DOHH2 (cell line): ENCODE measurements around the gene ARHGEF26.

Source experiments
- H3F3A ChIP-seq: fragments of 200-600 bp; sonication (generic), shearing (Covaris generic); 2 replicates; pipeline ENCODE4 v1.6.0; 2016; ENCODE audit warnings: antibody characterized with exemption, mild to moderate bottlenecking; ENCODE audit not compliant: control insufficient read depth, insufficient read depth
- H3K27ac ChIP-seq: fragments of 200-600 bp; sonication (generic); 2 replicates; pipeline ENCODE4 v1.5.1; 2014; ENCODE audit warnings: low read depth, mild to moderate bottlenecking, low read length, moderate library complexity
- H3K27me3 ChIP-seq: fragments of 200-600 bp; sonication (generic); 2 replicates; pipeline ENCODE4 v1.6.1; 2014; ENCODE audit warnings: mild to moderate bottlenecking, low read length, mixed read lengths; ENCODE audit not compliant: control insufficient read depth
- H3K36me3 ChIP-seq: fragments of 200-600 bp; sonication (generic); 2 replicates; pipeline ENCODE4 v1.6.1; 2014; ENCODE audit warnings: mild to moderate bottlenecking, low read length, moderate library complexity, mixed read lengths; ENCODE audit not compliant: control insufficient read depth
- H3K4me1 ChIP-seq: fragments of 200-600 bp; sonication (generic); 2 replicates; pipeline ENCODE4 v1.6.1; 2014; ENCODE audit warnings: mild to moderate bottlenecking, low read length, mixed read lengths; ENCODE audit not compliant: control insufficient read depth
- H3K4me2 ChIP-seq: fragments of 200-600 bp; sonication (generic); 2 replicates; pipeline ENCODE4 v1.6.0; 2014; ENCODE audit warnings: mild to moderate bottlenecking, low read length, moderate library complexity
- H3K4me3 ChIP-seq: fragments of 200-600 bp; sonication (generic); 2 replicates; pipeline ENCODE4 v1.5.1; 2014; ENCODE audit warnings: mild to moderate bottlenecking, low read length, mixed read lengths
- H3K79me2 ChIP-seq: fragments of 200-600 bp; sonication (generic); 2 replicates; pipeline ENCODE4 v1.6.1; 2014; ENCODE audit warnings: mild to moderate bottlenecking, low read length, mixed read lengths; ENCODE audit not compliant: control insufficient read depth
- H3K9me2 ChIP-seq: fragments of 200-600 bp; sonication (generic); replicated peaks from 2 replicates; pipeline ENCODE4 v1.6.1; 2014; ENCODE audit warnings: mild to moderate bottlenecking, low read length, mixed read lengths; ENCODE audit not compliant: control insufficient read depth
- H3K9me3 ChIP-seq: fragments of 200-600 bp; sonication (generic); 2 replicates; pipeline ENCODE4 v1.6.1; 2014; ENCODE audit warnings: antibody characterized with exemption, low read length, mixed read lengths; ENCODE audit not compliant: control insufficient read depth, insufficient read depth
- H4K20me1 ChIP-seq: fragments of 200-600 bp; sonication (generic); 2 replicates; pipeline ENCODE4 v1.6.0; 2014; ENCODE audit warnings: low read depth, mild to moderate bottlenecking, antibody characterized with exemption, low read length, moderate library complexity; ENCODE audit not compliant: control insufficient read depth, insufficient read depth
- CTCF ChIP-seq: fragments of 200-600 bp; sonication (generic); IDR thresholded peaks from one replicate; pipeline ENCODE4 v1.5.1; 2014; ENCODE audit warnings: antibody characterized with exemption, mild to moderate bottlenecking, low read depth, low read length; ENCODE audit not compliant: poor library complexity, severe bottlenecking
- EZH2phosphoT487 ChIP-seq: fragments of 200-600 bp; sonication (generic); IDR thresholded peaks from 2 replicates; pipeline ENCODE4 v1.6.1; 2017; ENCODE audit warnings: borderline replicate concordance, mild to moderate bottlenecking, antibody characterized with exemption, low read length, moderate library complexity, mixed read lengths

ARHGEF26 gene

GRCh38 chr3:154188437-154188836 is 67.2 kb downstream of the ARHGEF26 start:
- no peaks in the 10 kb centered on the region for H3K9me3 ChIP-seq
- no peak overlapping the region for H3K27ac ChIP-seq
- no peaks in the 10 kb centered on the region for H3K4me1 ChIP-seq
- no peak for TF ChIP-seq EZH2phosphoT487
- no peak for TF ChIP-seq CTCF
- H3K27me3 ChIP-seq: no peaks in the 10 kb centered on the region
- H3K9me2 ChIP-seq: no peaks in the 10 kb centered on the region
- no peak overlapping the region for H3K4me3 ChIP-seq
- no peaks in the 10 kb centered on the region for H3F3A ChIP-seq
- H3K36me3 ChIP-seq: no peaks in the 10 kb centered on the region
- H3K4me2 ChIP-seq: no peak overlapping the region
- H3K79me2 ChIP-seq: no peaks in the 10 kb centered on the region
- no peaks in the 10 kb centered on the region for H4K20me1 ChIP-seq

GRCh38 chr3:154188846-154189245 is 67.7 kb downstream of the ARHGEF26 start:
- Histone ChIP-seq H3K9me3 (no peaks in the 10 kb centered on the region), H3K4me1 (no peaks in the 10 kb centered on the region), H3K27me3 (no peaks in the 10 kb centered on the region), H4K20me1 (no peaks in the 10 kb centered on the region), H3K4me3 (no peak overlapping the region), H3K27ac (no peak overlapping the region), H3K36me3 (no peaks in the 10 kb centered on the region), H3K9me2 (no peaks in the 10 kb centered on the region), H3K4me2 (no peak overlapping the region), H3K79me2 (no peaks in the 10 kb centered on the region), H3F3A (no peaks in the 10 kb centered on the region)
- TF ChIP-seq EZH2phosphoT487 (no peak), CTCF (no peak)

GRCh38 chr3:154191520-154191919 is 70.3 kb downstream of the ARHGEF26 start:
- Histone ChIP-seq H3K79me2 (no peaks in the 10 kb centered on the region), H3K36me3 (no peaks in the 10 kb centered on the region), H3K4me2 (no peak overlapping the region), H3K4me1 (no peaks in the 10 kb centered on the region), H3K27me3 (no peaks in the 10 kb centered on the region), H4K20me1 (no peaks in the 10 kb centered on the region), H3K27ac (no peak overlapping the region), H3F3A (no peaks in the 10 kb centered on the region), H3K9me2 (no peaks in the 10 kb centered on the region), H3K4me3 (no peak overlapping the region), H3K9me3 (no peaks in the 10 kb centered on the region)
- TF ChIP-seq CTCF (no peak), EZH2phosphoT487 (no peak)

- Histone ChIP-seq H3K4me2 (no peak overlapping the region), H3F3A (no peaks in the 10 kb centered on the region), H3K9me2 (no peaks in the 10 kb centered on the region), H3K36me3 (no peaks in the 10 kb centered on the region), H3K4me1 (no peaks in the 10 kb centered on the region), H3K4me3 (no peak overlapping the region), H3K27me3 (no peaks in the 10 kb centered on the region), H3K9me3 (no peaks in the 10 kb centered on the region), H4K20me1 (no peaks in the 10 kb centered on the region), H3K27ac (no peak overlapping the region), H3K79me2 (no peaks in the 10 kb centered on the region)
- TF ChIP-seq EZH2phosphoT487: no peak
- no peak for TF ChIP-seq CTCF
Observed at GRCh38 chr3:154192225-154192624, 71.0 kb downstream of the ARHGEF26 start.
